ENCODE measurements around the gene TIMM8A.
"Not testable (repeated sequence)": the region's sequence is repeated elsewhere in the genome, so short reads cannot be mapped to it uniquely, and the experiment has no call there.

GRCh38 chrX:101334310-101334709, 14.2 kb downstream of the TIMM8A start:
- not testable (repeated sequence) for TF ChIP-seq CTCF (conservative IDR thresholded peaks at IDR 0.05; ENCODE audit: low read length); EZH2phosphoT487 (IDR thresholded peaks at IDR 0.05; ENCODE audit: borderline replicate concordance)
